HEK293 (cell line): ENCODE results near the gene CADM3.

ENCODE experiments used
- OVOL3 ChIP-seq: fragments of 450-650 bp; formaldehyde crosslinking; IDR thresholded peaks from 2 replicates; pipeline ENCODE4 v1.5.1; 2016; ENCODE audit warnings: missing biosample characterization, missing genetic modification characterization
- PRDM6 ChIP-seq: fragments of 450-650 bp; formaldehyde crosslinking; IDR thresholded peaks from 2 replicates; pipeline ENCODE4 v1.5.1; 2017; ENCODE audit warnings: missing biosample characterization, missing genetic modification characterization
- ZNF423 ChIP-seq: fragments of 450-650 bp; formaldehyde crosslinking; IDR thresholded peaks from 2 replicates; pipeline ENCODE4 v1.5.1; 2016; ENCODE audit warnings: missing biosample characterization, missing genetic modification characterization
- ZNF510 ChIP-seq: fragments of 450-650 bp; formaldehyde crosslinking; IDR thresholded peaks from 2 replicates; pipeline ENCODE4 v1.5.1; 2018; ENCODE audit warnings: mild to moderate bottlenecking, missing genetic modification characterization, missing biosample characterization; ENCODE audit not compliant: insufficient replicate concordance
- ZNF600 ChIP-seq: fragments of 450-650 bp; formaldehyde crosslinking; IDR thresholded peaks from 2 replicates; pipeline ENCODE4 v1.5.1; 2016; ENCODE audit warnings: missing biosample characterization, missing genetic modification characterization
- ZNF670 ChIP-seq: fragments of 450-650 bp; formaldehyde crosslinking; IDR thresholded peaks from 2 replicates; pipeline ENCODE4 v1.5.1; 2016; ENCODE audit warnings: missing biosample characterization, missing genetic modification characterization, low read depth
- ZNF76 ChIP-seq: fragments of 450-650 bp; formaldehyde crosslinking; IDR thresholded peaks from 2 replicates; pipeline ENCODE4; 2016; ENCODE audit warnings: low read depth, missing biosample characterization, missing genetic modification characterization, borderline replicate concordance
- TF ChIP-seq, protein P1 (sequence below): fragments of 450-650 bp; formaldehyde crosslinking; IDR thresholded peaks from 2 replicates; pipeline ENCODE4 v1.5.1; 2016; ENCODE audit warnings: missing biosample characterization, missing genetic modification characterization
- TF ChIP-seq, protein P2 (sequence below): sonication (generic); formaldehyde crosslinking; IDR thresholded peaks from 2 replicates; pipeline ENCODE4 v1.8.1; 2022; ENCODE audit warnings: mild to moderate bottlenecking, moderate library complexity, missing genetic modification reagents
- TF ChIP-seq, protein P3 (sequence below): fragments of 450-650 bp; formaldehyde crosslinking; IDR thresholded peaks from 2 replicates; pipeline ENCODE4 v1.5.1; 2016; ENCODE audit warnings: missing biosample characterization, missing genetic modification characterization, low read depth
- TF ChIP-seq, protein P4 (sequence below): fragments of 450-650 bp; formaldehyde crosslinking; IDR thresholded peaks from 2 replicates; pipeline ENCODE4 v1.5.1; 2016; ENCODE audit warnings: missing biosample characterization, missing genetic modification characterization

DNA sequence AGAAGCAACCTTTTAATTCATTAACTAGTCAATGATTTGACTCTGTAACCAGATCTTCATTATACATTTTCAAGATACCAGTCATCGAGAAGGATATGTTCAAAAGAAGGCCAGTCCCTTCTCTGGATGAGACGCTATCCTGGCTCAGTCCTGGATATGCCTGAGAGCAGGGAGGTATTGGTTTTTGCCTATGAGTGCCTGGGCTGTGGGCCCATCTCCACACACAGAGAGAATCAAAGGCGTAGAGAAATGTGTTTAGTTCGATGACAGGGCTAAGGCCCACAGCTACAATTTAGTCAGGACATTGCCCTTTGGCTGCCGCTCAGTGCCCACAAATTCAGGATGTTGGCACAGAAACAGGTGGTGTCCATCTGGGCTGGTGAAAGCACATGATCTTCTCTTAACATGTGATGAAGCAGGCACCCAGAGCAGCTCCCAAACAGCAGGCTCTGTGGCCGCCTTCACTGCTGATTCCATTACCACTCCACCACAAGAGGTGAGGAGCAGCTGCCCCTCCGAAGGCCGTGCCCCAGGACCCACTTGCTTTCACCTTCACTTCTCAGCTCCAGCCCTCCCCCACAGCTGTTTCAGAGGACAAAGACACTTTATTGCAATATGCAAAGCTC lies 58.0 kb downstream of the CADM3 start:
- TF ChIP-seq, protein P1, sequence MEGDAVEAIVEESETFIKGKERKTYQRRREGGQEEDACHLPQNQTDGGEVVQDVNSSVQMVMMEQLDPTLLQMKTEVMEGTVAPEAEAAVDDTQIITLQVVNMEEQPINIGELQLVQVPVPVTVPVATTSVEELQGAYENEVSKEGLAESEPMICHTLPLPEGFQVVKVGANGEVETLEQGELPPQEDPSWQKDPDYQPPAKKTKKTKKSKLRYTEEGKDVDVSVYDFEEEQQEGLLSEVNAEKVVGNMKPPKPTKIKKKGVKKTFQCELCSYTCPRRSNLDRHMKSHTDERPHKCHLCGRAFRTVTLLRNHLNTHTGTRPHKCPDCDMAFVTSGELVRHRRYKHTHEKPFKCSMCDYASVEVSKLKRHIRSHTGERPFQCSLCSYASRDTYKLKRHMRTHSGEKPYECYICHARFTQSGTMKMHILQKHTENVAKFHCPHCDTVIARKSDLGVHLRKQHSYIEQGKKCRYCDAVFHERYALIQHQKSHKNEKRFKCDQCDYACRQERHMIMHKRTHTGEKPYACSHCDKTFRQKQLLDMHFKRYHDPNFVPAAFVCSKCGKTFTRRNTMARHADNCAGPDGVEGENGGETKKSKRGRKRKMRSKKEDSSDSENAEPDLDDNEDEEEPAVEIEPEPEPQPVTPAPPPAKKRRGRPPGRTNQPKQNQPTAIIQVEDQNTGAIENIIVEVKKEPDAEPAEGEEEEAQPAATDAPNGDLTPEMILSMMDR (tag by site-specific recombination), result no peak
- TF ChIP-seq, protein P2, sequence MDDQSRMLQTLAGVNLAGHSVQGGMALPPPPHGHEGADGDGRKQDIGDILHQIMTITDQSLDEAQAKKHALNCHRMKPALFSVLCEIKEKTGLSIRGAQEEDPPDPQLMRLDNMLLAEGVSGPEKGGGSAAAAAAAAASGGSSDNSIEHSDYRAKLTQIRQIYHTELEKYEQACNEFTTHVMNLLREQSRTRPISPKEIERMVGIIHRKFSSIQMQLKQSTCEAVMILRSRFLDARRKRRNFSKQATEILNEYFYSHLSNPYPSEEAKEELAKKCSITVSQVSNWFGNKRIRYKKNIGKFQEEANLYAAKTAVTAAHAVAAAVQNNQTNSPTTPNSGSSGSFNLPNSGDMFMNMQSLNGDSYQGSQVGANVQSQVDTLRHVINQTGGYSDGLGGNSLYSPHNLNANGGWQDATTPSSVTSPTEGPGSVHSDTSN (CRISPR knock-in tag), result no peak
- TF ChIP-seq ZNF670 (tag by site-specific recombination) (no peak), PRDM6 (tag by site-specific recombination) (no peak), OVOL3 (tag by site-specific recombination) (no peak), ZNF510 (tag by site-specific recombination) (no peak), ZNF76 (tag by site-specific recombination) (no peak), ZNF600 (tag by site-specific recombination) (no peak), ZNF423 (tag by site-specific recombination) (no peak)
- TF ChIP-seq, protein P3, sequence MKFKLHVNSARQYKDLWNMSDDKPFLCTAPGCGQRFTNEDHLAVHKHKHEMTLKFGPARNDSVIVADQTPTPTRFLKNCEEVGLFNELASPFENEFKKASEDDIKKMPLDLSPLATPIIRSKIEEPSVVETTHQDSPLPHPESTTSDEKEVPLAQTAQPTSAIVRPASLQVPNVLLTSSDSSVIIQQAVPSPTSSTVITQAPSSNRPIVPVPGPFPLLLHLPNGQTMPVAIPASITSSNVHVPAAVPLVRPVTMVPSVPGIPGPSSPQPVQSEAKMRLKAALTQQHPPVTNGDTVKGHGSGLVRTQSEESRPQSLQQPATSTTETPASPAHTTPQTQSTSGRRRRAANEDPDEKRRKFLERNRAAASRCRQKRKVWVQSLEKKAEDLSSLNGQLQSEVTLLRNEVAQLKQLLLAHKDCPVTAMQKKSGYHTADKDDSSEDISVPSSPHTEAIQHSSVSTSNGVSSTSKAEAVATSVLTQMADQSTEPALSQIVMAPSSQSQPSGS (tag by site-specific recombination), result no peak
- TF ChIP-seq, protein P4, sequence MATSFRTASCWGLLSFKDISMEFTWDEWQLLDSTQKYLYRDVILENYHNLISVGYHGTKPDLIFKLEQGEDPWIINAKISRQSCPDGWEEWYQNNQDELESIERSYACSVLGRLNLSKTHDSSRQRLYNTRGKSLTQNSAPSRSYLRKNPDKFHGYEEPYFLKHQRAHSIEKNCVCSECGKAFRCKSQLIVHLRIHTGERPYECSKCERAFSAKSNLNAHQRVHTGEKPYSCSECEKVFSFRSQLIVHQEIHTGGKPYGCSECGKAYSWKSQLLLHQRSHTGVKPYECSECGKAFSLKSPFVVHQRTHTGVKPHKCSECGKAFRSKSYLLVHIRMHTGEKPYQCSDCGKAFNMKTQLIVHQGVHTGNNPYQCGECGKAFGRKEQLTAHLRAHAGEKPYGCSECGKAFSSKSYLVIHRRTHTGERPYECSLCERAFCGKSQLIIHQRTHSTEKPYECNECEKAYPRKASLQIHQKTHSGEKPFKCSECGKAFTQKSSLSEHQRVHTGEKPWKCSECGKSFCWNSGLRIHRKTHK (tag by site-specific recombination), result no peak
